Endothelial cell of umbilical vein (primary cell): ENCODE measurements around the gene IMPDH2. TPM values are rescaled to one million over a fixed set of nuclear protein-coding genes. Genes with fewer than 3 reads are reported as not detected.

Experiments
- BruUV-seq: library from RNA; stranded (reverse); fragments of 400-500 nt; replicated peaks from 2 replicates; lab custom pipeline; 2021; lab: Mats Ljungman, UMichigan
- CTCF ChIA-PET: fragments of 300-600, 350-600 bp; sonication (Branson Sonifier 250); formaldehyde crosslinking; loops from one replicate; lab custom pipeline; 2021; ENCODE audit warnings: antibody characterized with exemption, inconsistent platforms; lab: Charles Lee
- POLR2A ChIA-PET: fragments of 300-600, 350-600 bp; sonication (Branson Sonifier 250); formaldehyde crosslinking; loops from one replicate; lab custom pipeline; 2021; ENCODE audit warnings: antibody characterized with exemption, inconsistent platforms; lab: Charles Lee
- DNase-seq: peaks from one replicate; pipeline ENCODE4 v3.0.0-alpha.2; 2011; ENCODE audit warnings: low read depth, low spot score
- FAIRE-seq: peaks from 2 replicates; lab custom pipeline; 2011; peaks lifted over from hg19 to GRCh38; lab: Jason Lieb, UNC
- H2AFZ ChIP-seq: 2 replicates; pipeline ENCODE4 v1.6.0; 2012; ENCODE audit warnings: low read depth, low read length, control low read depth, inconsistent platforms
- H3K27ac ChIP-seq: 2 replicates; pipeline ENCODE4 v1.5.1; 2011; ENCODE audit warnings: low read depth, mild to moderate bottlenecking, control low read depth, low read length, moderate library complexity; ENCODE audit not compliant: insufficient read depth
- H3K27me3 ChIP-seq, 2 experiments: 2 replicates each; pipeline versions ENCODE4 v1.6.0 to v1.6.1; 2011; ENCODE audit warnings: low read length in 2 of 2, mixed read lengths in 1 of 2; ENCODE audit not compliant: control insufficient read depth in 2 of 2, insufficient read depth in 2 of 2
- H3K36me3 ChIP-seq, 2 experiments: 2 replicates in 1 of 2; 3 replicates in 1 of 2; pipeline ENCODE4 v1.5.1; 2011; ENCODE audit warnings: low read length in 2 of 2, mild to moderate bottlenecking in 1 of 2, moderate library complexity in 1 of 2; ENCODE audit not compliant: control insufficient read depth in 2 of 2, insufficient read depth in 2 of 2; ENCODE audit errors: extremely low read depth in 1 of 2
- H3K4me1 ChIP-seq: 3 replicates; pipeline ENCODE4 v1.5.1; 2011; ENCODE audit warnings: mild to moderate bottlenecking, low read length; ENCODE audit not compliant: control insufficient read depth, insufficient read depth; ENCODE audit errors: extremely low read depth
- H3K4me2 ChIP-seq: 2 replicates; pipeline ENCODE4 v1.6.1; 2011; ENCODE audit warnings: low read length, control low read depth, mixed read lengths; ENCODE audit not compliant: insufficient read depth
- H3K4me3 ChIP-seq, 3 experiments: fragments of 200-600 bp in 1 of 3; sonication (generic), shearing (Covaris generic) in 1 of 3; replicated peaks in 1 of 3; 2 replicates each; pipeline ENCODE4 v1.5.1; 2011 to 2016; ENCODE audit warnings: control low read depth in 3 of 3, low read length in 3 of 3, mild to moderate bottlenecking in 2 of 3, inconsistent platforms in 1 of 3, low read depth in 1 of 3, moderate library complexity in 1 of 3; ENCODE audit not compliant: insufficient read depth in 1 of 3
- H3K79me2 ChIP-seq: 2 replicates; pipeline ENCODE4 v1.6.0; 2012; ENCODE audit warnings: low read length, inconsistent platforms; ENCODE audit not compliant: control insufficient read depth, insufficient read depth
- H3K9ac ChIP-seq: replicated peaks from 2 replicates; pipeline ENCODE3; 2011; ENCODE audit warnings: low read length, control low read depth; ENCODE audit not compliant: insufficient read depth; ENCODE audit errors: extremely low read depth
- H3K9me1 ChIP-seq: replicated peaks from 3 replicates; pipeline ENCODE4 v1.6.0; 2011; ENCODE audit warnings: mild to moderate bottlenecking, low read length; ENCODE audit not compliant: control insufficient read depth, insufficient read depth; ENCODE audit errors: extremely low read depth
- H3K9me3 ChIP-seq: replicated peaks from 2 replicates; pipeline ENCODE4 v1.5.1; 2012; ENCODE audit warnings: low read length, inconsistent platforms; ENCODE audit not compliant: control insufficient read depth, insufficient read depth
- H4K20me1 ChIP-seq: replicated peaks from 2 replicates; pipeline ENCODE3; 2011; ENCODE audit warnings: mild to moderate bottlenecking, low read length; ENCODE audit not compliant: control insufficient read depth, insufficient read depth; ENCODE audit errors: extremely low read depth
- CTCF ChIP-seq, 2 donors: IDR thresholded peaks; 1 replicate in 1 of 2; 2 replicates in 1 of 2; pipeline ENCODE4 v1.5.1; 2011; ENCODE audit warnings: low read length in 2 of 2, mild to moderate bottlenecking in 2 of 2, moderate library complexity in 2 of 2, control low read depth in 1 of 2, inconsistent platforms in 1 of 2, low read depth in 1 of 2; ENCODE audit not compliant: insufficient read depth in 1 of 2; ENCODE audit errors: extremely low read depth in 1 of 2
- EZH2 ChIP-seq: IDR thresholded peaks from 2 replicates; pipeline ENCODE4 v1.6.1; 2012; ENCODE audit warnings: borderline replicate concordance, low read depth, mild to moderate bottlenecking, moderate library complexity, low read length, inconsistent platforms; ENCODE audit not compliant: severe bottlenecking
- FOS ChIP-seq: IDR thresholded peaks from 2 replicates; pipeline ENCODE4 v1.6.1; 2011; ENCODE audit warnings: mild to moderate bottlenecking, low read length, moderate library complexity, borderline replicate concordance; ENCODE audit not compliant: insufficient read depth
- GATA2 ChIP-seq: IDR thresholded peaks from 2 replicates; pipeline ENCODE4 v1.7.0; 2011; ENCODE audit warnings: low read depth, mild to moderate bottlenecking, moderate library complexity, mixed read lengths, low read length; ENCODE audit not compliant: insufficient read length, insufficient read depth
- JUN ChIP-seq: IDR thresholded peaks from 2 replicates; pipeline ENCODE4 v1.6.1; 2011; ENCODE audit warnings: borderline replicate concordance, low read depth; ENCODE audit not compliant: insufficient read length, insufficient read depth
- MAX ChIP-seq: IDR thresholded peaks from 2 replicates; pipeline ENCODE4 v1.6.1; 2011; ENCODE audit not compliant: insufficient read depth, insufficient read length
- MYC ChIP-seq: IDR thresholded peaks from one replicate; pipeline ENCODE4 v1.6.1; 2011; ENCODE audit warnings: mild to moderate bottlenecking, low read depth, low read length
- POLR2A ChIP-seq: IDR thresholded peaks from 2 replicates; pipeline ENCODE4 v1.6.1; 2012; ENCODE audit warnings: low read depth, mild to moderate bottlenecking, control low read depth, low read length
- POLR2AphosphoS5 ChIP-seq: IDR thresholded peaks from 2 replicates; pipeline ENCODE4 v1.6.1; 2012; ENCODE audit warnings: low read depth, mild to moderate bottlenecking, control low read depth, low read length, moderate library complexity; ENCODE audit not compliant: insufficient read depth
- dilution Hi-C: fragments of 300-500 bp; cut with MboI; formaldehyde crosslinking; loops from one replicate; pipeline ENCODE4 v1.15.0; 2019; ENCODE audit warnings: low sequenced_read_pairs; ENCODE audit not compliant: extremely low pct_ligation_motif_present
- intact Hi-C: fragments of 100-400 bp; cut with micrococcal nuclease; formaldehyde crosslinking; loops from one replicate; pipeline ENCODE4 v1.10.0; 2022
- polyA plus RNA-seq, 4 experiments: library from polyadenylated mRNA; depleted of rRNA in 3 of 4; stranded (reverse) in 3 of 4; unstranded in 1 of 4; fragments of >200 nt; gene quantifications; 2 replicates each; pipeline versions ENCODE4 v1.2.1 to v1.2.3, GENCODE V29; 2011 to 2012; ENCODE audit warnings: missing spikeins in 1 of 4
- total RNA-seq: library from RNA; stranded (reverse); gene quantifications from 2 replicates; pipeline ENCODE4 v1.2.3, GENCODE V29; 2021

Gene IMPDH2
- total and polyA plus RNA-seq, 2 donors (not counting 3 experiments of a cell fraction or from before 2014, with no cell fraction given) = 167 to 189 TPM

GRCh38 chr3:48983096-48983495 lies 46.1 kb downstream of the IMPDH2 start:
- DNase-seq (no peak), FAIRE-seq (no peak)
- no peak overlapping the region for H3K27ac ChIP-seq
- H3K27me3 ChIP-seq = no peaks in the 10 kb centered on the region
- no peaks in the 10 kb centered on the region for H3K9me3 ChIP-seq
- POLR2A ChIA-PET = no interaction called here
- no peak overlapping the region for H2AFZ ChIP-seq
- no peaks in the 10 kb centered on the region for H3K79me2 ChIP-seq
- no peak overlapping the region for H3K9ac ChIP-seq
- H4K20me1 ChIP-seq = no peaks in the 10 kb centered on the region
- dilution Hi-C loops = no loop called here
- TF ChIP-seq CTCF (IDR thresholded peaks at IDR 0.05; ENCODE audit: extremely low read depth in 1 of 2, insufficient read depth in 1 of 2, low read depth in 1 of 2, low read length in 2 of 2) (no peak), MYC (no peak), FOS (no peak), EZH2 (no peak), POLR2AphosphoS5 (no peak), MAX (no peak), JUN (no peak), POLR2A (no peak), GATA2 (no peak)
- H3K4me1 ChIP-seq = peaks cover 4% of the 10 kb centered on the region
- no peak overlapping the region for H3K4me2 ChIP-seq
- CTCF ChIA-PET = no interaction called here
- H3K9me1 ChIP-seq = no peaks in the 10 kb centered on the region
- no peak overlapping the region for H3K4me3 ChIP-seq
- H3K36me3 ChIP-seq = peaks cover 22 to 35% of the 10 kb centered on the region in 2 experiments
- BruUV-seq = no TSS peak
- intact Hi-C loops = no loop called here
